Calu3 (cell line): ENCODE measurements around the gene RGS12. TPM values are rescaled to one million over a fixed set of nuclear protein-coding genes. Genes with fewer than 3 reads are reported as not detected.

Experiments
- BruUV-seq: library from RNA; stranded (reverse); fragments of 400-500 nt; replicated peaks from 2 replicates; lab custom pipeline; 2021; lab: Mats Ljungman, UMichigan
- CTCF ChIA-PET: fragments of 300-600 bp; sonication (Branson Sonifier 250); formaldehyde crosslinking; loops from one replicate; lab custom pipeline; 2022; ENCODE audit warnings: antibody characterized with exemption; lab: Charles Lee
- DNase-seq: peaks from one replicate; pipeline ENCODE4 v3.0.0; 2022
- H3K27ac Mint-ChIP-seq: one replicate; pipeline ENCODE4 v1.8.0; 2022; ENCODE audit warnings: mixed read lengths; ENCODE audit not compliant: unreplicated experiment
- H3K27me3 Mint-ChIP-seq: one replicate; pipeline ENCODE4 v1.8.0; 2022; ENCODE audit warnings: mixed read lengths; ENCODE audit not compliant: unreplicated experiment
- H3K36me3 Mint-ChIP-seq: one replicate; pipeline ENCODE4 v1.8.0; 2022; ENCODE audit warnings: mild to moderate bottlenecking, moderate library complexity, mixed read lengths; ENCODE audit not compliant: insufficient read depth, unreplicated experiment
- H3K4me1 Mint-ChIP-seq: one replicate; pipeline ENCODE4 v1.8.0; 2022; ENCODE audit warnings: mild to moderate bottlenecking, low read depth, mixed read lengths; ENCODE audit not compliant: unreplicated experiment
- H3K4me3 Mint-ChIP-seq: one replicate; pipeline ENCODE4 v1.8.0; 2022; ENCODE audit warnings: mild to moderate bottlenecking, low read depth, moderate library complexity, mixed read lengths; ENCODE audit not compliant: unreplicated experiment
- H3K9me3 Mint-ChIP-seq: one replicate; pipeline ENCODE4 v1.8.0; 2022; ENCODE audit warnings: low read depth, mixed read lengths; ENCODE audit not compliant: unreplicated experiment
- intact Hi-C: fragments of 100-400 bp; cut with micrococcal nuclease; formaldehyde crosslinking; loops from one replicate; pipeline ENCODE4 v1.10.0; 2022; ENCODE audit not compliant: unreplicated experiment
- total RNA-seq: library from RNA; stranded (reverse); gene quantifications from 2 replicates; pipeline ENCODE4 v1.2.3, GENCODE V29; 2022
- TF ChIP-seq, protein P1 (sequence below): fragments of 200-600 bp; IDR thresholded peaks from one replicate; pipeline ENCODE4 v1.8.0; 2022; ENCODE audit warnings: antibody characterized with exemption; ENCODE audit not compliant: unreplicated experiment

Gene RGS12
- total RNA-seq, 1 experiment from 2014 or later: 13.9 TPM

DNA sequence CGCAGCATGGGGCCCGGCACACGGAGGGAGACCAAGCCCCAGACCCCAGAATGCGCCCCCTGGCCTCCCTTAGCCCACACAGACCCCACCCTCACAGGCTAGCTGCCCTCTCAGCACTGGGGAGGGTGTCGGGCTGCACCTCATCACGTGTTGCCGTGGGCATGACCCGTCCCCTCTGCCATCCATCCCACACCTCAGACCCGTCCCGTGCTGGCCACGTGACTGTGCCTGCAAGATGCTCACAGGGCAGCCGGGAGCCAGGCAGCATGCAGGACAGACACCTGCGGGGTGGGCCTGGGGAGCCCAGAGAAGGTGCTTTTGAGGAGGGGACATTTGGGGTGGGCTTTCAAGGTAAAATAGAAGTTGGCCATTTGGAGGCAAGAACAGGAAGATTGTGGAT, 39.0 kb upstream of the RGS12 start:
- Mint-ChIP-seq H3K4me1 (no peaks in the 10 kb centered on the region), H3K9me3 (no peaks in the 10 kb centered on the region), H3K4me3 (no peak overlapping the region), H3K27me3 (no peaks in the 10 kb centered on the region), H3K27ac (no peak overlapping the region), H3K36me3 (no peaks in the 10 kb centered on the region)
- DNase-seq: no peak
- CTCF ChIA-PET: no interaction called here
- BruUV-seq: no TSS peak
- intact Hi-C loops: no loop called here
- TF ChIP-seq, protein P1, sequence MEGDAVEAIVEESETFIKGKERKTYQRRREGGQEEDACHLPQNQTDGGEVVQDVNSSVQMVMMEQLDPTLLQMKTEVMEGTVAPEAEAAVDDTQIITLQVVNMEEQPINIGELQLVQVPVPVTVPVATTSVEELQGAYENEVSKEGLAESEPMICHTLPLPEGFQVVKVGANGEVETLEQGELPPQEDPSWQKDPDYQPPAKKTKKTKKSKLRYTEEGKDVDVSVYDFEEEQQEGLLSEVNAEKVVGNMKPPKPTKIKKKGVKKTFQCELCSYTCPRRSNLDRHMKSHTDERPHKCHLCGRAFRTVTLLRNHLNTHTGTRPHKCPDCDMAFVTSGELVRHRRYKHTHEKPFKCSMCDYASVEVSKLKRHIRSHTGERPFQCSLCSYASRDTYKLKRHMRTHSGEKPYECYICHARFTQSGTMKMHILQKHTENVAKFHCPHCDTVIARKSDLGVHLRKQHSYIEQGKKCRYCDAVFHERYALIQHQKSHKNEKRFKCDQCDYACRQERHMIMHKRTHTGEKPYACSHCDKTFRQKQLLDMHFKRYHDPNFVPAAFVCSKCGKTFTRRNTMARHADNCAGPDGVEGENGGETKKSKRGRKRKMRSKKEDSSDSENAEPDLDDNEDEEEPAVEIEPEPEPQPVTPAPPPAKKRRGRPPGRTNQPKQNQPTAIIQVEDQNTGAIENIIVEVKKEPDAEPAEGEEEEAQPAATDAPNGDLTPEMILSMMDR: no peak

DNA sequence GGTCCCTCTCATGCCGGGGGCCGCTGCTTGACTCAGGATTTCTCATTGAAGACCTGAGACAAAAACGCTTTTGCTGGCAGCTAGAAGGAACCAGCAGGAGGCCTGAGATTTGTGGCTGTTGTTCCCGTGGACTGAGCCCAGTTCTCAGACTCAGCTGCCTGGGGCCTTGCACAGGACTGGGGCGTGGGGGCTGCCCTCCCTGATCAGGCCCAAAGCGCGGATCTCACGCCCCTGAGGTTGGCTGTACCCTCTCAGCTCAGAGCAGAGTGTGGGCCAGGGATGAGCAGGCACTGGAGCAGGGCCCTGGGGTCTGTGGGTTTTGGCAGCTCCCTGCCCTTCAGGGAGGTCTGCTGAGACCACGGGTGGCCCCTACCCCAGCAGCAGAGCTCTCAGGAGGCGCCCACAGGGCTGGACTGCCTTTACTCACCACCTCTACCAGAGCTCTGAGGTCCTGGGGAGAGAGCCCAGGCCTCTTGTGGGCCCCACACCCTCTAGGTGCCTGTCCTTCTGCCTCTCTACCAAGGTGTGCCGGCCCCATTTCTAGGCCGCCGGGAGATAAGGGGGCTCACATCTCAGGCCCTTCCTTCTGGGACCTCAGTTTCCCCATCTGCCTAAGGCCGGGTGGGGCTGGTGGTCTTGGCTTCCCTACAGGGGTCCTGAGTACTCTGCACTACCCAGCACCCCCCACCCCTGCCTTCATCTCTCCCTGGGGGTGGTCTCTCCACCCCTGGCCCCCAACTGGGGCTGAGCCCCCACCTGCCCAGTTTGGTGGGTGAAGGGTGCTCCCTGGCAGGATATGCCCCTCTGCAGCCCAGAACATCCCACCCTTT, 38.3 kb upstream of the RGS12 start:
- H3K4me3 Mint-ChIP-seq: no peak overlapping the region
- no peaks in the 10 kb centered on the region for H3K4me1 Mint-ChIP-seq
- DNase-seq: no peak
- CTCF ChIA-PET: interaction anchor here (0.9 kb wide), 1 partner anchor 16 kb away, joined by 3 read pairs; no protein-coding TSS in a partner anchor
- no TSS peak for BruUV-seq
- intact Hi-C loops: no loop called here
- H3K27ac Mint-ChIP-seq: no peak overlapping the region
- no peaks in the 10 kb centered on the region for H3K9me3 Mint-ChIP-seq
- H3K36me3 Mint-ChIP-seq: no peaks in the 10 kb centered on the region
- H3K27me3 Mint-ChIP-seq: no peaks in the 10 kb centered on the region
- TF ChIP-seq, protein P1: no peak

DNA sequence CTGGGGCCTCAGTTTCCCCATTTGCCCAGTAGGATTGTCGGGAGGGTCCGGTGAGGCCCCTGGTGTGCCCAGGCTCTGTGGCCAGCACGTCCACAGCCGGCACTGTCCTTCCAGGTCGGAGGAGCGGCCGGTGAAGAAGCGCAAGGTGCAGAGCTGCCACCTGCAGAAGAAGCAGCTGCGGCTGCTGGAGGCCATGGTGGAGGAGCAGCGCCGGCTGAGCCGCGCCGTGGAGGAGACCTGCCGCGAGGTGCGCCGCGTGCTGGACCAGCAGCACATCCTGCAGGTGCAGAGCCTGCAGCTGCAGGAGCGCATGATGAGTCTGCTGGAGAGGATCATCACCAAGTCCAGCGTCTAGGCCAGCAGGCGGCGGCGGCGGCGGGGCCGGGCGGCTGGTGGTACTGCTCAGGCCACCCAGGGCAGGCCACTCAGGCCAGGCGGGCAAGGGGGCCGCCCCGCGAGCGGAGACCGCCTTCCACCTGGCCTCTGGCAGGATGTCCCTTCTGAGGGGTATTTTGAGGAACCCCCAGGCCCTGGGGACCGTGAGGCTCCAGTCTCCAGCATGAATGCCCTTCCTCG, 37.1 kb upstream of the RGS12 start:
- Mint-ChIP-seq H3K9me3 (no peaks in the 10 kb centered on the region), H3K4me3 (no peak overlapping the region), H3K4me1 (no peaks in the 10 kb centered on the region), H3K27ac (no peak overlapping the region), H3K36me3 (no peaks in the 10 kb centered on the region), H3K27me3 (no peaks in the 10 kb centered on the region)
- BruUV-seq: no TSS peak
- TF ChIP-seq, protein P1: no peak
- no peak for DNase-seq
- CTCF ChIA-PET: interaction anchor here (0.9 kb wide), 1 partner anchor 15 kb away, joined by 3 read pairs; no protein-coding TSS in a partner anchor
- intact Hi-C loops: no loop called here

DNA sequence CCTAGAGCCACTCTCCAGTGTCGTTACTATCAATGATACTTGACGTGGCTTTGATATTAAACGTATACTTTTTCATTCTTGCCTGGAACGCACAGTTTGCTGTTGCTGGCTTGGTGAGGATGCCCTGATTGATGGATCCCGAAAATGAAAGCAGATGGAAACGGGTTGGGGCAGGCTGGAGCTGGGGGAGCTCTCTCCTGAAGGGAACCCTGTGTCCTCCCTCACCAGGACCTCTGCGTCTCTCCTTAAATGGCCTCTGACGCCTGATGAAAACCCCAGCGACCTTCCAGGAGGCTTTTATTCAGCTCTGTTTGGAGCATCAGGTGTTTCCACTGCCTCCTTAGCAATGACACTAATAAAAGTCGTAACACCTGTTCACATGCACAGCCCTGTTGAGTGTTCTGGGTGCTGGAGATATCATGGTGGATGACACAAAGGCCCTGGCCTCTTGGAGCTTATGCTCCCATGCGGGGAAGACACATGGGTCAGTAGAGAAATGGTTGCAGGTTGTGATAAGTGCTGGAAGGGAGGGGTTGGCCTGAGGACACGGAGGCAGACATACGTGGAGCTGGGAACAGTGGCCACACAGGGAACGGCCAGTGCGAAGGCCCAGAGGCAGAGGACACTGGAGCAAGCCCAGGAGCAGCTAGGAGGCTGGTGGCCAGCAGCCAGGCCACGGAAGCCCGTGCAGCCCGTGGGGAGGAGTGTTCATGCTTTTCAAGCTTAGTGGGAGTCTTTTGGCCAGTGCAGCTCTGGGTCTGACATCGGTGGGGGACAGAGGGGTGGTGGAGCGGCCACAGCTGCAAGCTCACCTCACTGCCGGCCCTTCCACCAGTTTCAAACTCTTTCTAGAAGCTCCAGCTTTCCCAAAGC, 36.4 kb upstream of the RGS12 start:
- intact Hi-C loops: no loop called here
- CTCF ChIA-PET: no interaction called here
- Mint-ChIP-seq H3K27ac (no peak overlapping the region), H3K4me3 (no peak overlapping the region), H3K27me3 (no peaks in the 10 kb centered on the region), H3K36me3 (no peaks in the 10 kb centered on the region), H3K9me3 (no peaks in the 10 kb centered on the region), H3K4me1 (no peaks in the 10 kb centered on the region)
- no peak for DNase-seq
- BruUV-seq: no TSS peak
- TF ChIP-seq, protein P1: no peak
